Hematopoietic multipotent progenitor cell treated with erythropoietin and hydrocortisone succinate and interleukin-3 and kit ligand, for 4 days (in vitro differentiated cells): ENCODE results near the gene SLC38A11.
"Not testable (repeated sequence)": the region's sequence is repeated elsewhere in the genome, so short reads cannot be mapped to it uniquely, and the experiment has no call there.

Experiments
- DNase-seq: peaks from one replicate; pipeline ENCODE4 v3.0.0-alpha.2; 2015

Gene SLC38A11

GRCh38 chr2:164954954-164955701, at the start of gene SLC38A11:
SLC38A11 (minus strand) TSS chr2:164955525; CDS start chr2:164955247, 278 bp downstream.
- peak; percentile 62 for DNase-seq

- no peak for DNase-seq
Measured at GRCh38 chr2:165003443-165004130, 48.3 kb upstream of the SLC38A11 start.

- DNase-seq, result no peak
Measured at GRCh38 chr2:165002638-165003037, 47.3 kb upstream of the SLC38A11 start.

GRCh38 chr2:164994664-164995299, 39.5 kb upstream of the SLC38A11 start:
- DNase-seq, result not testable (repeated sequence)

GRCh38 chr2:164993287-164994016, 38.1 kb upstream of the SLC38A11 start:
- no peak for DNase-seq

GRCh38 chr2:164992818-164993217, 37.5 kb upstream of the SLC38A11 start:
- peak; percentile 90 for DNase-seq

GRCh38 chr2:164992093-164992454, 36.7 kb upstream of the SLC38A11 start:
- DNase-seq, result not testable (repeated sequence)

- DNase-seq, result not testable (repeated sequence)
Measured at GRCh38 chr2:164991361-164992092, 36.2 kb upstream of the SLC38A11 start.

GRCh38 chr2:164990953-164991352, 35.6 kb upstream of the SLC38A11 start:
- DNase-seq, result not testable (repeated sequence)

GRCh38 chr2:164988805-164989204, 33.5 kb upstream of the SLC38A11 start:
- DNase-seq, result peak; percentile 44

GRCh38 chr2:164986027-164986426, 30.7 kb upstream of the SLC38A11 start:
- DNase-seq, result not testable (repeated sequence)

GRCh38 chr2:164984428-164984827, 29.1 kb upstream of the SLC38A11 start:
- no peak for DNase-seq

- DNase-seq, result no peak
Measured at GRCh38 chr2:164981217-164981990, 26.1 kb upstream of the SLC38A11 start.

GRCh38 chr2:164980688-164981087, 25.4 kb upstream of the SLC38A11 start:
- DNase-seq, result not testable (repeated sequence)

GRCh38 chr2:164979113-164979512, 23.8 kb upstream of the SLC38A11 start:
- no peak for DNase-seq

GRCh38 chr2:164976875-164977470, 21.6 kb upstream of the SLC38A11 start:
- not testable (repeated sequence) for DNase-seq

GRCh38 chr2:164976301-164976700, 21.0 kb upstream of the SLC38A11 start:
- no peak for DNase-seq

- peak; percentile 38 for DNase-seq
Measured at GRCh38 chr2:164975891-164976290, 20.6 kb upstream of the SLC38A11 start.

GRCh38 chr2:164974221-164974620, 18.9 kb upstream of the SLC38A11 start:
- no peak for DNase-seq

- DNase-seq, result no peak
Measured at GRCh38 chr2:164972216-164972615, 16.9 kb upstream of the SLC38A11 start.
